Kidney (tissue), 14 donors: ENCODE results near the gene MRFAP1. TPM values are rescaled to one million over a fixed set of nuclear protein-coding genes. Genes with fewer than 3 reads are reported as not detected.
A peak's percentile ranks its signal among the peaks of the same experiment; 100 is the strongest.

Experiments
- DNase-seq, 5 donors: peaks; one replicate each; pipeline ENCODE4 v3.0.0-alpha.2; 2013 to 2020
- FAIRE-seq: peaks from 2 replicates; lab custom pipeline; 2012; peaks lifted over from hg19 to GRCh38; lab: Jason Lieb, UNC
- H3K27ac ChIP-seq, 2 donors: one replicate each; pipeline ENCODE4 v1.7.0; 2013; ENCODE audit warnings: low read depth in 2 of 2, low read length in 2 of 2, inconsistent platforms in 1 of 2
- H3K27me3 ChIP-seq: one replicate; pipeline ENCODE4 v1.7.1; 2013; ENCODE audit warnings: low read length, inconsistent platforms; ENCODE audit not compliant: control insufficient read depth, insufficient read depth
- H3K36me3 ChIP-seq, 3 donors: one replicate each; pipeline versions ENCODE4 v1.7.0 to v1.7.1; 2013; ENCODE audit warnings: low read length in 3 of 3, control low read depth in 1 of 3, inconsistent platforms in 1 of 3; ENCODE audit not compliant: insufficient read depth in 3 of 3, control insufficient read depth in 2 of 3
- H3K4me1 ChIP-seq, 3 donors: one replicate each; pipeline versions ENCODE4 v1.7.0 to v1.7.1; 2013; ENCODE audit warnings: low read length in 3 of 3, inconsistent platforms in 1 of 3, low read depth in 1 of 3; ENCODE audit not compliant: control insufficient read depth in 2 of 3, insufficient read depth in 2 of 3
- H3K4me3 ChIP-seq, 3 donors: one replicate each; pipeline versions ENCODE4 v1.7.0 to v1.8.1; 2013; ENCODE audit warnings: low read length in 3 of 3, control low read depth in 1 of 3, inconsistent platforms in 1 of 3
- H3K9ac ChIP-seq, 3 donors: one replicate each; pipeline versions ENCODE4 v1.7.0 to v1.7.1; 2013; ENCODE audit warnings: low read length in 3 of 3, control low read depth in 1 of 3, inconsistent platforms in 1 of 3
- H3K9me3 ChIP-seq, 3 donors: one replicate each; pipeline versions ENCODE4 v1.7.0 to v1.7.1; 2013; ENCODE audit warnings: low read length in 3 of 3, control low read depth in 1 of 3, inconsistent platforms in 1 of 3; ENCODE audit not compliant: control insufficient read depth in 2 of 3, insufficient read depth in 1 of 3
- CTCF ChIP-seq: IDR thresholded peaks from 3 replicates; pipeline ENCODE4 v1.5.1; 2012; ENCODE audit warnings: mild to moderate bottlenecking, moderate library complexity, borderline replicate concordance; ENCODE audit not compliant: insufficient read depth; ENCODE audit errors: extremely low read depth
- intact Hi-C: fragments of 100-400 bp; cut with DNase I; formaldehyde crosslinking; loops from one replicate; pipeline ENCODE4 v1.11.1; 2022
- polyA plus RNA-seq: library from polyadenylated mRNA; stranded (reverse); fragments of 350-450 nt; fragmentation: Illumina TruSeq; extraction: RNeasy Lipid Tissue Mini Kit (QIAGEN cat#74804); gene quantifications from one replicate; pipeline ENCODE4 v1.2.3, GENCODE V29; 2014; ENCODE audit warnings: low read depth, low replicate concordance; ENCODE audit not compliant: insufficient read depth
- total RNA-seq: library from RNA; stranded (reverse); fragmentation: NEBNext Ultra II Directional; extraction: Animal tissue kit (Norgen Biotek cat#: 25700); gene quantifications from one replicate; pipeline ENCODE4 v1.2.1, GENCODE V29; 2021
- donor health status: control.
- donor health status: control.
- donor health status: control.
- donor health status: control.
- donor health status: control.
- donor health status: DM: yes; HTN: yes; CAD: no.
- donor health status: Normal renal cell carcinoma (clear cell type).

Gene MRFAP1
- total and polyA plus RNA-seq, 2 donors from 2014 or later, result 264 to 406 TPM

- Histone ChIP-seq H3K4me1 (no peaks in the 10 kb centered on the region), H3K27me3 (no peaks in the 10 kb centered on the region), H3K36me3 (peaks cover 0 to 27% (median 10%) of the 10 kb centered on the region in 3 donors), H3K4me3 (no peak overlapping the region), H3K9me3 (peaks cover 0 to 5% (median 0%) of the 10 kb centered on the region in 3 donors), H3K27ac (no peak overlapping the region), H3K9ac (no peak overlapping the region)
- FAIRE-seq, result no peak
- DNase-seq, result no peak
- intact Hi-C loops, result no loop called here
- no peak for TF ChIP-seq CTCF
These were observed 33.8 kb upstream of the MRFAP1 start for GRCh38 chr4:6606465-6607235.

- intact Hi-C loops, result no loop called here
- FAIRE-seq, result no peak
- no peak for TF ChIP-seq CTCF
- Histone ChIP-seq H3K9me3 (peaks cover 0 to 5% (median 0%) of the 10 kb centered on the region in 3 donors), H3K9ac (no peak overlapping the region), H3K4me3 (no peak overlapping the region), H3K4me1 (no peaks in the 10 kb centered on the region), H3K36me3 (peaks cover 0 to 27% (median 9%) of the 10 kb centered on the region in 3 donors), H3K27me3 (no peaks in the 10 kb centered on the region), H3K27ac (no peak overlapping the region)
- no peak for DNase-seq
These were observed 33.0 kb upstream of the MRFAP1 start for GRCh38 chr4:6607368-6608055.

GRCh38 chr4:6608758-6609414 is 31.6 kb upstream of the MRFAP1 start:
- Histone ChIP-seq H3K4me1 (no peaks in the 10 kb centered on the region), H3K4me3 (no peak overlapping the region), H3K36me3 (peaks cover 0 to 32% (median 11%) of the 10 kb centered on the region in 3 donors), H3K27ac (no peak overlapping the region), H3K9me3 (peaks cover 0 to 5% (median 0%) of the 10 kb centered on the region in 3 donors), H3K27me3 (no peaks in the 10 kb centered on the region), H3K9ac (no peak overlapping the region)
- FAIRE-seq (no peak), DNase-seq (peak in 1 of 5 donors; percentile 16)
- TF ChIP-seq CTCF, result no peak
- intact Hi-C loops, result no loop called here
